ENCODE measurements around the gene C16orf96.

DNA sequence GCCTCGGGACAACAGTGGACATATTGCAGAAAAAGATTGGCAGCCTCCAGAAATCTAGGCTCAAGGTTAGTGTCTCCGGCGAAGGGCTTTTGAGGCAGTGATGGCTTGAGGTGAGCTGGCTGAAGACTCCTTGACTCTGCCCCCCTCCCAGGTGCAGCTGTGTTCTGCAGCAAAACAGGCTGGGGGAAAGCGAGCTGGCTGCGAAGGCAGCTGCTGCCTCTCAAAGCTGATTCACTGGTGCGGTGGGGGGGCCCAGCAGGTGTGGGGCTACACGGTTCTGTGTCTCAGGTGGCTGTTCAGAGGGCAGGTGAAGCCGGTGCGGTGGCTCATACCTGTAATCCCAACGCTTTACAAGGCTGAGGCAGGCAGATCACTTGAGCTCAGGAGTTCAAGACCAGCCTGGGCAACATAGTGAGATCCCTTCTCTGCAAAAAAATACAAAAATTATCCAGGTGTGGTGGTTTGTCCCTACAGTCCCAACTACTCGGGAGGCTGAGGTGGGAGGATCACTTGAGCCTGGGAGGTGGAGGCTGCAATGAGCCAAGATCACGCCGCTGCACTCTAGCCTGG is 22.9 kb downstream of the C16orf96 start:
- TF ChIP-seq EZH2 (IDR thresholded peaks at IDR 0.05; ENCODE audit: insufficient read depth, poor library complexity, severe bottlenecking): no peak
- no peak for TF ChIP-seq EZH2phosphoT487 (IDR thresholded peaks at IDR 0.05; ENCODE audit: insufficient read depth, low read depth)

Data from GM23248 (cell line).